HEK293T (cell line): ENCODE results near the gene LPAR3.

ENCODE experiments used
- ELF4 ChIP-seq: fragments of 450-650 bp; IDR thresholded peaks from 2 replicates; pipeline ENCODE4 v1.6.1; 2017; ENCODE audit warnings: antibody characterized with exemption
- FOXK2 ChIP-seq: fragments of 450-650 bp; IDR thresholded peaks from 2 replicates; pipeline ENCODE4 v1.6.1; 2016; ENCODE audit warnings: mild to moderate bottlenecking
- L3MBTL2 ChIP-seq: fragments of 450-650 bp; conservative IDR thresholded peaks from 2 replicates; pipeline ENCODE4 v1.6.1; 2016; ENCODE audit warnings: mild to moderate bottlenecking

GRCh38 chr1:84762664-84763063, 130.3 kb downstream of the LPAR3 start:
- TF ChIP-seq L3MBTL2 (no peak), ELF4 (no peak), FOXK2 (no peak)
